Erythroblast (primary cell): ENCODE measurements around the gene BCAP29.

Experiments
- GATA1 ChIP-seq: IDR thresholded peaks from 2 replicates; pipeline ENCODE4 v1.6.1; 2011; ENCODE audit warnings: low read depth, mild to moderate bottlenecking, control low read depth, low read length, moderate library complexity
- POLR2A ChIP-seq: IDR thresholded peaks from 2 replicates; pipeline ENCODE4 v1.6.1; 2011; ENCODE audit warnings: mild to moderate bottlenecking, low read length

GRCh38 chr7:107581387-107582013 lies 1.5 kb downstream of the BCAP29 start:
- no peak for TF ChIP-seq POLR2A
- TF ChIP-seq GATA1 = no peak
